Glomerular visceral epithelial cell (primary cell): ENCODE data around the gene NME7.
A peak's percentile ranks its signal among the peaks of the same experiment; 100 is the strongest.
"Not testable (repeated sequence)": the region's sequence is repeated elsewhere in the genome, so short reads cannot be mapped to it uniquely, and the experiment has no call there.

ENCODE experiments used
- DNase-seq: peaks from one replicate; pipeline ENCODE4 v3.0.0-alpha.2; 2016; ENCODE audit errors: extremely low spot score

The NME7 gene

DNA sequence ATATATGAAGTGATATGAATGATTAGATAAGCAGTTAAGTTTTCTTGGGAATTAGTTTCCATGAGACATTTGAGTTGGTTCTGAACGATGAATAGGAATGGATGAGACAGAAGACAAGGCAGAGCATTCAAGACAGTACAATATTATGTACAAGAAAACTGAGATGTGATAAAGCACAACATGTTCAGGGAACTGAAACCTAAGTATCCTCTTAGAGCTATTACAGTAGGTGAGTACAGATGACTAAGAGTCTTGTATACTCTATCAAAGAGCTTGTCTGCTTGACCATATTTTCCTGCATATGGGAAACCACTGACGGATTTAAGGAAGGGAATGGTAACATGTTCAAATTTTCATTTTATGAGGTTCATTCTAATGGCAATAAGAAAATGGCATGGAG is 61.6 kb downstream of the NME7 start:
- no peak for DNase-seq

DNA sequence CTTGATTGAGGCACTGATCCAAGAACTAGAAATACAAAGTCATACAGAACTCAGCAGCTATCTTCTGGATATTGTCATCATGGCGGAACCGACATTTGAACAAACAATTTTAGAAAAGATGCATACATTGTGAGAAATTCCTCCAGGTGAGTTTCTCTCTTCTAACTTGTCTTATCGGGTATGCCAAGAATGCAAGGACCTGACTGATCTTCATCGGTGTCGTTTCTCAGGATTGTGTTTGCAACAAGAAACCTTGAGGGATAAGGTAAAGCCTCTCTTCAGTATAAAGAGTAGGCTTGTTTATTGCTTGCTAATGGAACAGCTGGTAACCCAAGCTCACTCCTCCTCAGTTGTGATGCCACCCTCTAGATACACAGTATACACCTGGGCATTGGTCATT is 62.2 kb downstream of the NME7 start:
- DNase-seq, result no peak

DNA sequence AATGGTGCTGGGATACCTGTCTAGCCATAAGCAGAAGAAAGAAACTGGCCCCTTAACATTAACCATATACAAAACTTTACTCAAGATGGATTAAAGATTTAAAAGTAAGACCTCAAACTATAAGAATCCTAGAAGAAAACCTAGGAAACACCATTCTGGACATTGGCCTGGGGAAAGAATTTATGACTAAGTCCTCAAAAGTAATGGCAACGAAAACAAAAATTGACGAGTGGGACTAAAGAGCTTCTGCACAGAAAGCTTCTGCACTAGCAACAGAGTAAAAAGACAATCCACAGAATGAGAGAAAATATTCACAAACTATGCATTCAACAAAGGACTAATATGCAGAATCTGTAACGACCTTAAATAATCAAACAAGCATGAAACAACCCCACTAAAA is 66.7 kb downstream of the NME7 start:
- no peak for DNase-seq

DNA sequence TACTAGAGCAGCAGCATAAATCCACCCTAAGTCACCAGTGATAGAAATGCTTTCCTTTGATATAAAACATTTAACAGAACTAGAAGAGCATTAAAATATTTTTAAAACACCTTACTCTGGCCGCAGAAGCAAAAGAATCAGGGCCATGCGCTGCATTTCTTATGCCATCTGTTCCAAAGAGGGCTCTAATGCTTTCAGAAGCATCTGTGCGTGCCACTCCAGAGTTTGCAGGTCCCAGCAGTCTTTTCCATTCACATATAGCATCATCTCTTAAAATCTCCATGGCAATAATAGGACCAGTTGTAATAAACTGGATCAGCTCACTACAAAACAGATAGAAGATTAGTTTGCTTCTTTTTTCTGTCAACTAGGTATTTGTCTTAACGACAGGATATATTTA is 69.2 kb downstream of the NME7 start:
- no peak for DNase-seq

DNA sequence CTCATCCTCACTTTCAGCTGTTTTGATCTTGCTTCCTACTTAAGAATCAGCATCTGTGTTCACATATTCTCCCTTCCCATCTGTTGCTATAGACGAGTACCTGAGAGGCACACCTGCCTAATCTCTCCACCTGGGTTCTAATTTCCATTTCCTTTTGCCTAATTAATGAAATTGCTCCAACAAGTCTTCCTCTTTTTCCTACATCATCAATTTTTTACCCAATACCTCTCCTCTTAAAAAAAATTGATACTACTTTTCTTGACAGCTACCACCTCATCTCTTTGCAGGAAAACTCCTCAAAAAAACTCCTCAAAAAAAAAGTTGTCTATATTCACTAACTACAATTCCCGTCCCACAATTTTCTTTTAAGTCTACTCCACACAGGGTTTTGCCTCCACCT is 71.8 kb downstream of the NME7 start:
- no peak for DNase-seq

DNA sequence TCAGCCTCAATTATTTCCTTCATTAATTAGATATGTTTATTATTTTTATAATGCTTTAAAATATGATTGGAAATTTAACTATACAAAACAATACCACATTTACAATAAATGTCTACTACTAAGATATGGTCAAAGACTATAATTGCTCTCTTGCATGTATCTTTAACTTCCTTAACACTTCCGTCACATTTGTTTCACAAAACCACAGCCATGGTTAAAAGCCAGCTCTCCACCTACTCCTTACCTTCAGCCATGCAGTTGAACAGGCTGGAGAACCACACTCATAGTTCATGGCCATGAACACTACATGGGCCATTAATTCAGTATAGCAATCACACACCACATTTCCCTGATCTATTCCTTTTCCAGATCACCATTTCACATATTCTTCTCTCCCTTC is 72.2 kb downstream of the NME7 start:
- DNase-seq, result no peak

DNA sequence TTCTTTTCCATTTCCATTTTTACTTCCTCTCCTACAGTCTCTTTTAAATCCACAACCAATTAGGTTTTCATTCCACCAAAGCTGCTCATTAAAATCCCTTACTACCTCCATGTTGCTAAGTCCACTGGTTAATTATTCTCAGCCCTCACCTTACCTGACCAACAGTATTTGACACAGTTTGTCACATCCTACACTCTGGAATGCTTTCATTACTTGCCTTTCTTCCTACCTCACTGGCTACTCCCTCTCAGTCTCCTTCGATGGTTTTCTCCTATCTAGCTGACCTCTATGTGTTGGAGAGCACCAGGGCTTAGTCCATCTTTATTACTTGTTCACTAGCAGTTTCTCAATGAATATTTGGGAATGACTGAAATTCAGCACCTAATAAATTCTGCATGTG is 78.6 kb downstream of the NME7 start:
- no peak for DNase-seq

DNA sequence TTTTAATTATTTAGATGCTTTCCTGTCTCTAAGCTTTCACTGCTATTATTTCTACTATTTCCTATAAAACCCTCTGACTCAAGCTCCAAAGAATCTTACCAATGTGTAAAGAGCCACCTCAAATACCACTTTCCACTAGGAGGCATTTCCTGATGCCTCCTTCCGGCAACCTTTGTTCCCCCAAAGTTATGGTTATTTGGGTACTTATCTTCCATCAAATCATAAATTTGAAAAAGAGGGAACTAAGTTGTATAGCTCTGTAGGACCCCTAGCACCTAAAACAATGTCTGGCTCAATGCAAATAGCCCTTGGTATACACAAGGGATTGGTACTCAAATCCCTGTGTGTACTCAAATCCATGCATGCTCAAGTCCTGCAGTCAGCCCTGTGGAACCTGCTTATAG is 79.6 kb downstream of the NME7 start:
- DNase-seq, result peak; percentile 61

DNA sequence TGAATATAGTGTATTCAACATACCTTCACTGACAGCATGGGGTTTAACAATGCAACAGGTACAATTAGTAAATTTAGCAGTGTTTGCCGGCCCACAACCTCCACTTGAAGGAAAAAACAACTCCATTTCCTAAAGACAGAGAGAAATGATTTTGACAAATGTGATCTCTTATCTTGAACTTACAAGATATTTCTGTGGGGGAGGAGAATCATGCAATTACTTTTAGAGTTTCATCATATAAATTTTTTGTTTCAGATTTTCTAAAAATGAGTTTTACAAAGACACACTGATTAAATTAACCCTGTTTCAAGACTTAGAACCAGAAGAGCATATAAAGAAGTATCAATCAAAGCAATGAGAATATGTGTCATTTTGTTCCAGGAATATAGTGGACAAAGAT is 80.3 kb downstream of the NME7 start:
- no peak for DNase-seq

DNA sequence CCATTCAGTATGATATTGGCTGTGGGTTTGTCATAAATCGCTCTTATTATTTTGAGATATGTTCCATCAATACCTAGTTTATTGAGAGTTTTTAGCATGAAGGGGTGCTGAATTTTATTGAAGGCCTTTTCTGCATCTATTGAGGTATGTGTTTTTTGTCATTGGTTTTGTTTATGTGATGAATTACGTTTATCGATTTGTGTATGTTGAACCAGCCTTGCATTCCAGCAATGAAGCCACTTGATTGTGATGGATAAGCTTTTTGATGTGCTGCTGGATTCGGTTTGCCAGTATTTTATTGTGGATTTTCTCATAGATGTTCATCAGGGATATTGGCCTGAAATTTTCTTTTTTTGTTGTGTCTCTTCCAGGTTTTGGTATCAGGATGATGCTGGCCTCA is 86.0 kb downstream of the NME7 start:
- DNase-seq, result not testable (repeated sequence)

DNA sequence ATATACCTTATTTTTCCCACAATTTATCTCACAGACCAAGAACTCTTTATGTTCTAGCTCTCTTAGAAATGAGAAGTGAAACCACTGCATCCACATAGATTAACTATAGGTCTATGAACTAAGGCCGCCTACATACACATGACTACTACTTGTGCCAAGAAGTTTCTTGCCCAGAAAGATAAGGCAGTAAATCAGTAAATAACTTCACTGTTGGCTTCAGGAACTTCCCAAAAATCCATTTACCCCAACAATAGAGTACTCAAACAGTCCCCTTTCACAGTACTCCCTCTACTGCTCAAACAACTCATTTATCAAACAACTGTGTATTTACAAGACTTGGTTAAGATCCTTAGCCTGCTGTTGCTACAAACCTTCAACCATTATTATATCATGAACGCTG is 96.5 kb downstream of the NME7 start:
- no peak for DNase-seq

DNA sequence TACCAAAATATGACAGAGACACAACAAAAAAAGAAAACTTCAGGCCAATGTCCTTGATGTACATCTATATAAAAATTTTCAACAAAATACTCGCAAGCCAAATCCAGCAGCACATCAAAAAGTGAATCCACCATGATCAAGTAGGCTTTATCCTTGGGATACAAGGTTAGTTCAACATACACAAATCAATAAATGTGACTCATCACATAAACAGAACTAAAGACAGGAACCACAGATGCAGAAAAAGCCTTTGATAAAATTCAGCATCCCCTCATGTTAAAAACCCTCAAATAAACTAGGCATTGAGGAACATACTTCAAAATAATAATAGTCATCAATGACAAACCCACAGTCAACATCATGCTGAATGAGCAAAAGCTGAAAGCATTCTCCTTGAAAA is 101.5 kb downstream of the NME7 start:
- no peak for DNase-seq

DNA sequence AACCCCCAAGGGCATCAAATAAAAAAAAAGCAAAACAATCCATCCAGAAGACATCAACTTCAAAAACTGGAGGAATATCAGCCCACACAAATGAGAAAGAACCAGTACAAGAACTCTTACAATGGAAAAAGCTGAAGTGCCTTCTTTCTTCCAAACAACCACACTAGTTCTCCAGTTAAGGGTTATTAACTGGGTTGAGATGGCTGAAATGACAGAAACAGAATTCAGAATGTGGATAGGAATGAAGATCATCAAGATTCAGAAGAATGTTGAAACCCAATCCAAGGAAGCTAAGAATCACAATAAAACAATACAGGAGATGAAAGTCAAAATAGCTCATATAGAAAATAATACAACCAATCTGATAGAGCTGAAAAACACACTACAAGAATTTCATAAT is 104.5 kb downstream of the NME7 start:
- DNase-seq, result no peak

DNA sequence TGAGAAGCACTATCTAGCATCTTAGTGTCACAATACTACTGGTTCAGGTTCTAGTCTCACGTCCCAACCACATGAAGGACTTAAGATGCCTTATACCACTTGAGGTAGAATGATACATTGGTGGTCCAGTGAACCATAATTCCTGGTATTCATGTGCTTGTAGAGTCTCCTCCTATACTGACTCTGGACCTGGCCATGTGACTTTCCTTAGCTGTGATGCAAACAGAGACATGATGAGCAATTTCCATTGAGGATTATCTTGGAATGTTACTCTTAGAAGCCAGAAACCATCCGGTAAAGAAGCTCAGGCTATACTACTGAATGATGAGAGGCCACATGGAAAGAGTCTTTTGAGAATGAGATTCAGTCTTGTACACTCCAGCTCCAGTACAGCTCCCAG is 105.7 kb downstream of the NME7 start:
- no peak for DNase-seq

DNA sequence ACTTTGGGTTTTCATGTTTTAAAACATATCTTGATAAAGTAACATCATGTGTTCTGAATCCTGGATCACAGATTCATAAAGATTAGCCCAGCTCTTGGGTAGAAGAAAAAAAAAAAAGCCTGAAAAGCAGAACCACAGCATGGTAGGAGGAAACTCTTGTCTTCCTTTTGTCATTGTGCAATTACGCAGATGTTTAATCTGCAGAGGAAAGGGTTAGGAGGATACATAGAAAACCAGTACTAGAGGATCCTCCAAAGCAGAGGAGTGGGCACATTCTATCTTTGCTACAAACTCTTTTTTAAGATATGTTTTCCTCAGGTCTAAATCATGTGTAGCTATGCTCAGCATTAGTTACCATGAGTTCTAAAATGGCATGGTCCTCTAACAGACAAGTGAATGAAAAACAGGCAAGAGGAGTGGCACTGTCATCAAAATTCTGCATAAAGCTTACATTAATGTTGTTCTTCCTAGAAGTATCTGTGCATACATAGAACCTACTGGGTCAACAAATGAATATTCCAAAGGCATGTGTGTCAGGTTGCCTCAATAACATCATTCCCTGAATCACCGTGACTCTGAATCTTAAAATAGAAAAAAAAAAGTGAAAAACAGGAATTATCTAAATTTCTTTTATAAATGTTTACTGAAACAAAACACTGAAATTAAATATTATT is 107.0 kb downstream of the NME7 start:
- no peak for DNase-seq

DNA sequence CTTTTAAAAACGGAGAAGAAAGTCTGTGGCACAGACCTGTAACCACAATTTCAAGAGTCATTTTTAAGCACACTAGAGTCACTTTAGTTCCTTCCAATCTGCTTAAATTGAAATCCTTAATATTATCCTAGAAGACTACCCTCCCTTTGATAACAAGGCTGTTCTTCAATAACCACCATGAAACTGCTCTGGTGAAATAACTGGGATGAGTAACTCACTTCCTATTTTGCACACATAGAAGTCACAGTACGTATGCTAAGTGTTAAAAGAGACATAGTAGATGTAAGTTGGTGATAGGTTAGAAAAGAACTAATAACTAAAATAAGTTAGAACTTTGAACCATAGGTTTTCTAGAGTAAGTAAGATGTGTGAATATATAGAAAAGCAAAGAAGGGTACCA is 107.8 kb downstream of the NME7 start:
- no peak for DNase-seq

DNA sequence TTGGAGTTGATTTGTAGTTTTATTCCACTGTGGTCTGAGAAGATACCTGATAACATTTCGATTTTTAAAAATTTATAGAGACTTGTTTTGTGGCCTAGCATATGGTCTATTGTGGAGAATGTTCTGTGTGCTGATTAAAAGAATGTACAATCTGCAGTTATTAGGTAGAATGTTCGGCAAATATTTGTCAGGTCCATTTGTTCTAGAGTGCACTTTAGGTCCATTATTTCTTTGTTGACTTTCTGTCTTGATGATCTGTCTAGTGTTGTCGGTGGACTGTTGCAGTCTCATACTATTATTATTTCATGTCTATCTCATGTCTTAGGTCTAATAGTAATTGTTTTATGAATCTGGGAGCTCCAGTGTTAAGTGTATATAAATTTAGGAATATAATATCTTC is 116.8 kb downstream of the NME7 start:
- no peak for DNase-seq

DNA sequence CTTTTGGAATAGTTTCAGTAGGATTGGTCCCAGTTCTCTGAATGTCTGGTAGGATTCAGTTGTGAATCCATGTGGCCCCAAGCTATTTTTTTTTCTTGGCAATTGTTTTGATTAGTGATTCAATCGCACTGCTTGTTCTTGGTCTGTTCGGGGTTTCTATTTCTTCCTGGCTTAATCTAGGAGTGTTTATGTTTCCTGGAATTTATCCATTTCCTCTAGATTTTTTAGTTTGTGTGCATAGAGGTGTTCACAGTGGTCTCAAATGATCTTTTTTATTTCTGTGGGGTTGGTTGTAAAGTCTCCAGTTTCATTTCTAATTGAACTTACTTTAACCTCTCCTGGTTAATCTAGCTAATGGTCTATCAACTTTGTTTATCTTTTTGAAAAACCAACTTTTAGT is 117.6 kb downstream of the NME7 start:
- DNase-seq, result no peak

DNA sequence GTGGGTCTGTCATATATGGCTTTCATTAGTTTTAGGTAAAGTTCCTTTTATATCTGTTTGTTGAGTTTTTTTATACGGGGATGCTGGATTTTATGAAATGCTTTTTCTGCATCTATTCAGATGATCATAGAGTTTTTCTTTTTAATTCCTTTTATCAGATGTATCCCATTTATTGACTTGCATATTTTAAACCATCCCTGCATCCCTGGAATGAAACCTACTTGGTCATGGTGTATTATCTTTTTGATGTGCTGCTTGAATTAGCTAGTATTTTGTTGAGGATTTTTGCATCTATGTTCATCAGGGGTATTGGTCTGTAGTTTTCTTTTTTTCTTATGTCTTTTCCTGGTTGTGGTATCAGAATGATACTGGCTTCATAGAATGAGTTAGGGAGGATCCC is 118.0 kb downstream of the NME7 start:
- DNase-seq, result no peak

DNA sequence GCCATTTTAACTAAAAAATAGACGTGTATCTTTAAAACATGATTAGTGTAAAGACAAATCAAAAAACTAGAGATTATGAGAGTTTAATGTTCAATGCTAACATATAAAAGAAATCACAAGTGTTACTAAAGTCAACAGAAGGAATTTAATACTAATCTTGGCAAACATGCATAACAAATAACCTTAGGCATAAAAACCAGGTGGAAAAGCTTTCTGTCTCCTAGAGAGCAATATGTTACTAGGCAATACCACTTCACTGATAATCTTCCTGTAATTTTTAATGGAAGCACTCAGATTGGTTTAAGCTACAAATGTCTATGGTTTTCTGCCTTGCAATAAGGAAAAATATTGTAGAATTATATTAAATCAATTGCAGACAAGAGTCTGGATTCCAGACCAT is 121.9 kb downstream of the NME7 start:
- DNase-seq, result no peak

DNA sequence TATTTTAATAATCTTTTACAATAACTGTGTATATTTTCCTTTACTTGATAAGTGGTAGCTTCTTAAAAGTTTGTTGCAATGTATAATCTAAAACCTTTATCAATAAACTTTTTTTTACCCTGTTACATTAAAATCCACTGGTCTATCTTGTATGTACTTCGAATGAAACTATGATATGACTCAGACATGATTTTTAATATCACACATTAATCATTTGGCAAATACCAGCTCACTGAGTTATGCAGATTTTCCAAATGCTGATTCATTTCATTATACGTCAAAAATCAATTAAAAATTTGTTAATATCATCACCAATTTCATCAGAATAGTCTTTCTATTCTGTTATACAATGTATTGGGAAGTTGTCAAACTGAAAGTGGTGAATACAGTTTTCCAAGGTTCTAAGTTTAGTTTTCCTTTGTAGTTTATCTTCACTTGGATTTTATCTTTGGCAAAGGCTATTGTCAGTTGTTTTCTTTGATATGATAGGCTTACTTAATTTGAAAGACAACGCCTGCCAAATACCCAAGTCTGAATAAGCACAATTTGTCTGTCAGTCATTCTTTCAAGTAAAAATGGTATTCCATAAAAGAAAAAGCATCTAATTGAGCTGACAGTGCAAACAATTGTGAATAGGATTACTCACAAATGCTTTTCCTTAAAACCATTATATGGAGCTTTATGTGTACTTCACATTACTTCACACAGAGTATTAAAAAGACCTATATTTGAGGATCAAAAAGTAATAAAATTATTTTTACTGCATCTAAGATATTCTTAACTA is 127.0 kb downstream of the NME7 start:
- no peak for DNase-seq

DNA sequence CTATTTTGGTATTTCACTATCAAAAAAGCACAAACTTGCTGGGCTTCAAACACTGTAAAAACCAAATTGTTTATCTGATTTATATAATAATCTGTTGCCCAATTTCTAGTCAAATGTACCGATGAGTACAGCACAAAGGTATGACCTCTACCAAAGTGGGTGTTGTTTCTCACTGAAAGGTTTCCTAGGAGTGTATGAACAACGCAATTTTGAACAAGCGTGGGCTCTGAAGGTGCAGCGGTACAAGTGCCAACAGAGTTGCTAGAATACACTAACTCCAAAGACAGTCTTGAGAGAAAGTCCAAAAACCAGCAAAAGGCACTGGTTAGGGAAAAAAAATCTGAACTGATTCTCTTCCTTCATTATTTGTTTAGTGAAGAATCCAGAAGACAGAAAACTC is 130.7 kb downstream of the NME7 start:
- no peak for DNase-seq

DNA sequence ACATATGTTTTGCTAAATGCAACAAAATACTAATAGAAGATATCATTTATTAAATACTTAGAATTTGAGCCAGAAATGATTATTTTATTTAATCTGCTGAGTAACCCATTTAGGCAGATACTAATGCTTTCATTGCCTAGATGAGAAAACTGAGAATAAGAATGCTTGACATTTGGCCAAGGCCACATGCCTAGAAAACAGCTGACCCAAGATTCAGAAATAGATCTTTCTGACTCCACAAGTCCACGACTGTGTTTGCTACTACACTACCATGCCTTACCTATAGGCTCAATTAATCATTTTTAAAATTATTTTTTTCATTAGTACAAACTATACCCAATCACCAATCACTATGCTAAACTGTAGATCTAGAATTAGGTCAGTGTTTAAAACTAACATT is 131.5 kb downstream of the NME7 start:
- DNase-seq, result no peak

DNA sequence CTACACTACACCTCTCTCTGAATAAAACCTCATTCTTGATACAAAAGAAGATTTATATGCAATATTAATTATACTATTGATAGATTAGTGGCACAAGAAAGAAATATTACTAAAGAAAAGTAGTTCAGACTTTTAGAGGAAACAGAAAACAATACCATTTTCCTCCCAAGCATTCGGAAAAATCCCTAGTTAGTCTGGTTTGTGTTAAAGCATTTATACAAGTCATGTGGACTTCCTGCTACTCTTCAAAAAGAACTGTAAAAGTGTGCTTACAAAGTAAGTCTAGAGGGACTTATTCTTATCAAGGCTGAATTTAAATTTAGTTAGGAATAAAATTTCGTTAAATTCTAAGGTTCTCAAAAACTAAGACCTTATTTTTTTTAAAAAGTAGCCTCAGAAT is 132.0 kb downstream of the NME7 start:
- DNase-seq, result no peak
